SH-SY5Y (cell line): ENCODE data around the gene HLTF.

Source experiments
- GATA2 ChIP-seq: IDR thresholded peaks from 2 replicates; pipeline ENCODE4 v1.6.1; 2011; ENCODE audit warnings: mild to moderate bottlenecking, low read depth, low read length
- GATA3 ChIP-seq: IDR thresholded peaks from 2 replicates; pipeline ENCODE4 v1.6.1; 2011; ENCODE audit warnings: low read depth, mild to moderate bottlenecking, low read length, moderate library complexity

- no peak for TF ChIP-seq GATA2
- no peak for TF ChIP-seq GATA3
These were observed 18.2 kb upstream of the HLTF start for GRCh38 chr3:149104484-149104883.
